ENCODE data around the gene DCX. TPM values are rescaled to one million over a fixed set of nuclear protein-coding genes. Genes with fewer than 3 reads are reported as not detected.

DCX gene
- total and polyA plus RNA-seq, 9 of the 15 experiments (the other 6 are each of a cell fraction or from before 2014, with no cell fraction given), result not detected

- intact Hi-C loops (cut with micrococcal nuclease) (no loop called here), in situ Hi-C loops (cut with MboI) (no loop called here)
- Histone ChIP-seq H3K9me3 (replicated peaks; ENCODE audit: control insufficient read depth, insufficient read depth, low read depth, low read length) (no peaks in the 10 kb centered on the region), H3K9ac (ENCODE audit: insufficient read depth in 1 of 2, low read depth in 2 of 2, low read length in 2 of 2) (no peak overlapping the region), H4K20me1 (replicated peaks; ENCODE audit: control insufficient read depth, insufficient read depth, low read length) (no peaks in the 10 kb centered on the region), H3K9me1 (ENCODE audit: control insufficient read depth, insufficient read depth, low read length) (no peaks in the 10 kb centered on the region), H3K36me3 (ENCODE audit: control insufficient read depth, insufficient read depth, low read length) (no peaks in the 10 kb centered on the region), H3K79me2 (ENCODE audit: control insufficient read depth, insufficient read depth, low read length) (no peaks in the 10 kb centered on the region), H3K27ac (ENCODE audit: extremely low read depth, low read depth, low read length) (no peak overlapping the region), H2AFZ (ENCODE audit: low read depth, low read length) (no peak overlapping the region), H3K27me3 (ENCODE audit: control insufficient read depth in 2 of 2, insufficient read depth in 2 of 2, low read length in 2 of 2) (no peaks in the 10 kb centered on the region), H3K4me1 (replicated peaks in 1 of 2; ENCODE audit: control insufficient read depth in 2 of 2, insufficient read depth in 2 of 2, low read length in 2 of 2) (no peaks in the 10 kb centered on the region), H3K4me2 (ENCODE audit: insufficient read depth, low read length) (no peak overlapping the region), H3K4me3 (no peak overlapping the region)
- 0% methylated on average over 3 of the region's 3 CpGs for WGBS (ENCODE audit: insufficient coverage, low coverage, missing lambda C conversion rate)
- no peak for FAIRE-seq
- DNase-seq (ENCODE audit: extremely low read depth in 1 of 4, low spot score in 3 of 4), result no peak
- BruUV-seq (replicated peaks), result no TSS peak
- ATAC-seq, result no peak
- ChIA-PET POLR2A (no interaction called here), CTCF (ENCODE audit: low intra/inter-chr PET ratio) (no interaction called here)
- TF ChIP-seq SRF (CRISPR knock-in tag; IDR thresholded peaks at IDR 0.05) (no peak), CBX3 (IDR thresholded peaks at IDR 0.05; ENCODE audit: borderline replicate concordance in 1 of 2, low read length in 2 of 2) (no peak), ZNF778 (CRISPR knock-in tag; IDR thresholded peaks at IDR 0.05) (no peak), PHTF2 (CRISPR knock-in tag; IDR thresholded peaks at IDR 0.05) (no peak), SIRT6 (IDR thresholded peaks at IDR 0.05; ENCODE audit: low read depth, low read length) (no peak)
Measured at GRCh38 chrX:111363741-111364140, 48.3 kb downstream of the DCX start.

- Histone ChIP-seq H3K36me3 (ENCODE audit: control insufficient read depth, insufficient read depth, low read length) (no peaks in the 10 kb centered on the region), H2AFZ (ENCODE audit: low read depth, low read length) (no peak overlapping the region), H3K9me1 (ENCODE audit: control insufficient read depth, insufficient read depth, low read length) (no peaks in the 10 kb centered on the region), H3K9ac (ENCODE audit: insufficient read depth in 1 of 2, low read depth in 2 of 2, low read length in 2 of 2) (no peak overlapping the region), H3K4me2 (ENCODE audit: insufficient read depth, low read length) (no peak overlapping the region), H4K20me1 (replicated peaks; ENCODE audit: control insufficient read depth, insufficient read depth, low read length) (no peaks in the 10 kb centered on the region), H3K9me3 (replicated peaks; ENCODE audit: control insufficient read depth, insufficient read depth, low read depth, low read length) (no peaks in the 10 kb centered on the region), H3K4me3 (no peak overlapping the region), H3K27ac (ENCODE audit: extremely low read depth, low read depth, low read length) (no peak overlapping the region), H3K27me3 (ENCODE audit: control insufficient read depth in 2 of 2, insufficient read depth in 2 of 2, low read length in 2 of 2) (no peaks in the 10 kb centered on the region), H3K4me1 (replicated peaks in 1 of 2; ENCODE audit: control insufficient read depth in 2 of 2, insufficient read depth in 2 of 2, low read length in 2 of 2) (no peaks in the 10 kb centered on the region), H3K79me2 (ENCODE audit: control insufficient read depth, insufficient read depth, low read length) (no peaks in the 10 kb centered on the region)
- intact Hi-C loops (cut with micrococcal nuclease) (no loop called here), in situ Hi-C loops (cut with MboI) (no loop called here)
- ATAC-seq, result no peak
- FAIRE-seq, result no peak
- BruUV-seq (replicated peaks), result no TSS peak
- TF ChIP-seq FUS (optimal IDR thresholded peaks at IDR 0.05; ENCODE audit: low read depth, low read length) (no peak), CTCF (IDR thresholded peaks at IDR 0.05 in 2 of 3, conservative IDR thresholded peaks at IDR 0.05 in 1 of 3; ENCODE audit: insufficient read depth in 2 of 3, low read depth in 1 of 3, low read length in 3 of 3) (no peak)
- POLR2A ChIA-PET, result no interaction called here
- 0% methylated on average over 1 of the region's 1 CpG for WGBS (ENCODE audit: insufficient coverage, low coverage, missing lambda C conversion rate)
- CTCF ChIA-PET (ENCODE audit: low intra/inter-chr PET ratio), result no interaction called here
- no peak for DNase-seq (ENCODE audit: extremely low read depth in 1 of 4, low spot score in 3 of 4)
Measured at GRCh38 chrX:111361751-111362150, 50.2 kb downstream of the DCX start.

All from K562 (cell line).